Renal cortex interstitium (tissue), 15 donors: ENCODE measurements around the gene ALDH6A1. TPM values are rescaled to one million over a fixed set of nuclear protein-coding genes. Genes with fewer than 3 reads are reported as not detected.
"Not testable (repeated sequence)": the region's sequence is repeated elsewhere in the genome, so short reads cannot be mapped to it uniquely, and the experiment has no call there.

Experiments
- DNase-seq, 11 donors: peaks; one replicate each; pipeline ENCODE4 v3.0.0-alpha.2; 2013; ENCODE audit warnings: low read depth in 9 of 11, low spot score in 4 of 11; ENCODE audit errors: extremely low read depth in 1 of 11
- long read RNA-seq, 16 experiments: transcript quantifications; one replicate each; lab custom pipeline, GENCODE V29; 2026
- polyA plus RNA-seq, 3 donors: library from polyadenylated mRNA; unstranded; fragments of 120-200 nt; gene quantifications; one replicate each; pipeline ENCODE4 v1.2.1, GENCODE V29; 2013; ENCODE audit not compliant: insufficient read length in 3 of 3

ALDH6A1 gene
- 100 to 1,000 TPM; 107 to 122 (median 109) TPM for polyA plus RNA-seq
- long read RNA-seq, donor 1, full-length matches to known transcripts = 17 of 17 reads
- long read RNA-seq, donor 1, partial matches to known transcripts = 0 of 17 reads
- long read RNA-seq, donor 1, other reads (novel, unspliced or antisense) = 0 of 17 reads
- long read RNA-seq, donor 2, full-length matches to known transcripts = 15 of 15 reads
- long read RNA-seq, donor 2, partial matches to known transcripts = 0 of 15 reads
- long read RNA-seq, donor 2, other reads (novel, unspliced or antisense) = 0 of 15 reads
- long read RNA-seq, donor 3, full-length matches to known transcripts = 23 of 36 reads
- long read RNA-seq, donor 3, partial matches to known transcripts = 13 of 36 reads
- long read RNA-seq, donor 3, other reads (novel, unspliced or antisense) = 0 of 36 reads
- long read RNA-seq, donor 4, full-length matches to known transcripts = 13 of 13 reads
- long read RNA-seq, donor 4, partial matches to known transcripts = 0 of 13 reads
- long read RNA-seq, donor 4, other reads (novel, unspliced or antisense) = 0 of 13 reads
- long read RNA-seq, donor 5 = 0 reads
- long read RNA-seq, donor 6, full-length matches to known transcripts = 23 of 43 reads
- long read RNA-seq, donor 6, partial matches to known transcripts = 14 of 43 reads
- long read RNA-seq, donor 6, other reads (novel, unspliced or antisense) = 6 of 43 reads
- long read RNA-seq, donor 7, full-length matches to known transcripts = 12 of 12 reads
- long read RNA-seq, donor 7, partial matches to known transcripts = 0 of 12 reads
- long read RNA-seq, donor 7, other reads (novel, unspliced or antisense) = 0 of 12 reads
- long read RNA-seq, donor 8 = 0 reads
- long read RNA-seq, donor 9, full-length matches to known transcripts = 19 of 19 reads
- long read RNA-seq, donor 9, partial matches to known transcripts = 0 of 19 reads
- long read RNA-seq, donor 9, other reads (novel, unspliced or antisense) = 0 of 19 reads
- long read RNA-seq, donor 10, full-length matches to known transcripts = 18 of 174 reads
- long read RNA-seq, donor 10, partial matches to known transcripts = 156 of 174 reads
- long read RNA-seq, donor 10, other reads (novel, unspliced or antisense) = 0 of 174 reads
- long read RNA-seq, donor 11, full-length matches to known transcripts = 21 of 46 reads
- long read RNA-seq, donor 11, partial matches to known transcripts = 14 of 46 reads
- long read RNA-seq, donor 11, other reads (novel, unspliced or antisense) = 11 of 46 reads
- long read RNA-seq, donor 12, full-length matches to known transcripts = 4 of 11 reads
- long read RNA-seq, donor 12, partial matches to known transcripts = 7 of 11 reads
- long read RNA-seq, donor 12, other reads (novel, unspliced or antisense) = 0 of 11 reads
- long read RNA-seq, donor 13 = 0 reads
- long read RNA-seq, donor 14, full-length matches to known transcripts = 7 of 7 reads
- long read RNA-seq, donor 14, partial matches to known transcripts = 0 of 7 reads
- long read RNA-seq, donor 14, other reads (novel, unspliced or antisense) = 0 of 7 reads
- long read RNA-seq, donor 15, full-length matches to known transcripts = 3 of 13 reads
- long read RNA-seq, donor 15, partial matches to known transcripts = 10 of 13 reads
- long read RNA-seq, donor 15, other reads (novel, unspliced or antisense) = 0 of 13 reads
- long read RNA-seq, donor 16, full-length matches to known transcripts = 54 of 98 reads
- long read RNA-seq, donor 16, partial matches to known transcripts = 33 of 98 reads
- long read RNA-seq, donor 16, other reads (novel, unspliced or antisense) = 11 of 98 reads

- DNase-seq = peak; percentile 99 to 100 (median 100)
Measured at GRCh38 chr14:74084277-74085046, at the start of gene ALDH6A1, which contains the start of gene LIN52. ALDH6A1 (minus strand) TSS chr14:74084453; CDS start chr14:74084394, 59 bp downstream. LIN52 (plus strand) TSS chr14:74084956; CDS start chr14:74084975, 19 bp downstream.

DNA sequence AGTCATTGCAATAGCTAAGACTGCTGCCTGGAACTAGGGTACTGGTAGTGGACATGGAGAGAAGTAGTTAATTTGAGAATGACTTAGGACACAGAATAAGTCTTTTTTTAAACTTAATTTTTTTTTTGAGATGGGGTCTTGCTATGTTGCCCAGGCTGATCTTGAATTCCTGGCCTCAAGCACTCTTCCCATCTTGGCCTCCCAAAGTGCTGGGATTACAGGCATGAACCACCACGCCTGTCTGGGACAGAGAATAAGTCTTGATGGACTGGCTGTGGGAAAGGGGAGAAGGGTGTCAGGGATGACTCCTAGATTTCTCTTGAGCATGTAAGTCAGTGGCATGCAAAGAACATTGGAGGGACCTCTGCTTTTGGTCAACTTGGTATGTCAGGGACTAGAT lies 43.4 kb upstream of the ALDH6A1 start:
- DNase-seq = no peak

DNA sequence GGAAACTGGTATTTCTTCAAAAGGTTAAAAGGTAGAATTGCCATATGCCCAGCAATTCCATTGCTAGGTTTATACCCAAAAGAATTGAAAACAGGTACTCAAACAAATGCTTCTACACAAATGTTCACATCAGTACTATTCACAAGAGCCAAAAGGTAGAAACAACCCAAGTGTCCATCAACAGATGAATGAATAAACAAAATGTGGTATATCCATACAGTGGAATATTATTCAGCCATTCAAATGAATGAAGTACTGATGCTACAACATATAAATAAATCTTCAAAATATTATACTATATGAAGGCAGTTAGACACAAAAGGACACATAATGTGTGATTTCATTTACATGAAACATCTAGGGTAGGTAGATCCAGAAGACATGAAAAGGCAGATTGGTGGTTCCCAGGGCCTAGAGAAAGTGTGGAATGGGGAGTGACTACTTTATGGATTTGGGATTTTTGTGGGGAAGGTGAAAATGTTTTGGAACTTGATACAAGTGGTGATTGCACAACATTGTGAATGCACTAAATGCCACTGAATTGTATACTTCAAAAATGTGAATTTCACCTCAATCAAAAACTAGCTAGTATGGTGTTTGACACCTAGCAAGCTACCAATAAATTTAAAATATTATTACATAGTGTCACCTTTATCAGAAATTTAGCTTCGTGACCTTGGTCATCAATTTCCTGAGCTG lies 42.2 kb upstream of the ALDH6A1 start:
- DNase-seq = no peak

GRCh38 chr14:74125487-74125886 lies 41.2 kb upstream of the ALDH6A1 start:
- DNase-seq = not testable (repeated sequence)

- DNase-seq = peak; percentile 29 to 74 (median 46)
Measured at GRCh38 chr14:74111395-74112216, 27.4 kb upstream of the ALDH6A1 start.

GRCh38 chr14:74109369-74109768 lies 25.1 kb upstream of the ALDH6A1 start:
- DNase-seq = no peak

DNA sequence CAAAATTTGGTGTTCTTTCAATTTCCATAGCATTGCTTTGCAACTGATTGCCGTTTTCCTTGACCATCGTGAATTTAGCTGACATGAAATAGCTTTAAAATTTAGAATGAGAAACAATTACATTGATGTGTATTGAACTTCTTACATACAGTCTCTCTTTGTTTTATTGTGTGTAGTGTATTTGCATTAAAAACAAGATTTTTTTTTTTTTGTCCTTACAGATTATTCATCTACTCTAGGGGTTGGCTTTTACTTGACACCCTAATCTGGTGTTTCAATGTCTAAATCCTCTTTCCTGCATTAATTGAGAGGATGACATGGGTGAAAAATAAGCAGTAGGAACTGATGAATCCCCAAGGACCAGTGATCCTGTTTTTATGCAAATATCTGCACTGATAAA lies 21.1 kb upstream of the ALDH6A1 start:
- no peak for DNase-seq

DNA sequence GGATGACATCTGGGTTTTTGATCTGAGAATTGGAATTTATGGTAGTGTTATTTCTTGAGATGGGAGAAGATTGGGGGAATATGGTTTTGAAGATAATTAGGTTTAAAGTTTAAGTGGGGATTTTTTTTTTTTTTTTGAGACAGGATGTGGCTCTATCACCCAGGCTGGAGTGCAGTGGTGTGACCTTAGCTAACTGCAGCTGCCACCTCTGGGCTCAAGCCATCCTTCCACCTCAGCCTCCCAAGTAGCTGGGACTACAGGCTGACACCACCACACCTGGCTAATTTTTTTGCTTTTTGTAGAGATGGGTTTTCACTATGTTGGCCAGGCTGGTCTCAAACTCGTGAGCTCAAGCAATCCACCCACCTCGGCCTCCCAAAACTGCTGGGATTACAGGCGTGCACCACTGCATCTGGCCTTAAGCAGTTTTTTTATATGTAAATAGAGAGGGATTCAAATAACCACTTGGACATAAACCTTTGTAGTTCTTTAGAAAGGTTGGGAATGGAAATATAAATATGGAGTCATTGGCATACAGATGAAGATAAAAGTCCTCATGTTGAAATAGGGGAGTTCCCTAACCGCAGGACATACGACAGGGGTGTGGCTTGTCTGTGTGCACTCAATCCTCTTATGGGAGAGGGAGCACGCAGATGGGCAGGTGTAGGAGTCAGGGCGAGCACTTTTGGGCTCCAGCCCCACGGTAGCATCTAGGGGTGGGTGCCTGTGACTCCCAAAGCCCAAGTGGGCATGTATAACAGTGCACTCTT lies 5.2 kb upstream of the ALDH6A1 start:
- no peak for DNase-seq

GRCh38 chr14:74085828-74086227 lies 1.6 kb upstream of the ALDH6A1 start:
- no peak for DNase-seq

- peak in 4 of 11 donors; percentile 15 to 31 (median 28) for DNase-seq
Measured at GRCh38 chr14:74085047-74085637, 889 bp upstream of the ALDH6A1 start.

DNA sequence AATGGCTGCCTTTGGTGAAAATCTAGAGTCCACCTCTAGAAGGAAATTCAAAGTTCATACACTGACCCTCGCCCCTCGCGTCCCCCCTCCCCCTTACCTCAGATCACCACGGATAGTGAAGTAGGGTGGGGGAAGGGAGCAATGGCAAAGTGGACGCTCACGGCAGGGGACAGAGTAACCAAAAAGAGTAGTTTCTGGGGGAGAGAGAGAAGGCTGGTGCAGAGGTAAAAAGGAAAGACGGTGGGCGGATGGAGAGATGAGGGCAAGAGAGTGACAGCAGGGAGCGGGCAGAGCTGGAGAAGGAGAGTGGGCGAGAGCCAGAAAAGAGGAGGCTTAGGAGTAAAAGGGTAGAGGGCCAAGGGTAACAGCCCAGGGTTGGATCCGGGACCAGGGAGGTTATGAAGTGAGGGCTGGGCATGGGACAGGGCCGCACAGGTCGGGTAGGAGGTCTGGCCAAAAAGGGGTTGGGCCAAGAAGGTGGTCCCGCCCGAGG lies 423 bp downstream of the ALDH6A1 start:
- DNase-seq = peak in 3 of 11 donors; percentile 7 to 18 (median 18)

GRCh38 chr14:74083161-74083560 lies 1.1 kb downstream of the ALDH6A1 start:
- no peak for DNase-seq

GRCh38 chr14:74081491-74081890 lies 2.8 kb downstream of the ALDH6A1 start:
- DNase-seq = no peak

DNA sequence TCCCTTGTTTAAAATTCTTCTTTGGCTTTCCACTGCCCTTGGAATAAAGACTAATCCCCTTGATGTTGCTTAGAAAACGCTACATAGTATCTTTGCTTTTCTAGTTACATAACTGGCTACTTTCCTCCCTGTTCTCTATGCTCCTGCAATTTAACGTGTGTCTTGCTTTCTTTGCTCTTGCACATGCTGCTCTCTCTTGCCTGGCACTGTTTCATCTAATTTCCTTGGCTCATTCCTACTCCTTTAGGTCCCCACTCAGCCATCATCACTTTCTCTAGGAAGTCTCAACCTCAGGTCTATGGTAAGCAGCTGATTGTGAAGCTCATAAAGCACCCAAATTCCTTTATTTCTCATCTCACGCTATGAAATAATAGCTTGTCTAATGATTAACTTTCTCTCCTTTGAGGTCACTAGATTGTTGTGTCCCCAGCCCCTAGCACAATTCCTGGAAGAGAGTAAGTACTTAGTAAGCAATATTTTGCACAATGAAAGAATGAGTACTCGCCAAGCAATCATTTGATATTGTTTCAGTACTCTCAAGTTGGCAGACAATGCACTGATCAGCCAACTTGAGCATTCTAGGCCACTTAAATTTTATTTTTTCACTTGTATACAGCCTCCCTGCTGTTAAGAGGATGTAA lies 3.3 kb downstream of the ALDH6A1 start:
- no peak for DNase-seq
